ENCODE results near the gene SUGT1.
"Not testable (repeated sequence)": the region's sequence is repeated elsewhere in the genome, so short reads cannot be mapped to it uniquely, and the experiment has no call there.

SUGT1 gene

DNA sequence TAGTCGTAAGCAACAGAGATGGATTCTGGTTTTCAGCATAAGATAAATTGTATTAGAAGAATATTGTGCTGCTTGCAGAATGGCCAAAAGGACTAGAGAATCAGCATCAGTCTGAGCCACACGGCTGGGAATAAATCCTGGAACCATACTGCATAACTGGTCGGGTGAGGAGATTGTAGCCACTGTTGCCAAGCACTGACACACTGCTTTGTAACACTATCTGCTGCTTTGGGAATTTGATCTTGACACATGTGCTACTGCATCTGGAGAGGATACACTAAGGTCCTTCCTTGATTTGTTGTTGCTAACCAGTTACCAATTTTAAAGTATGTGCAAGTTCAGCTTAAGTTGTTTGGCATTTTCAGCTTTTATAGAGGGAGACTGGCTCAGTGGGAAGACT is 8.5 kb upstream of the SUGT1 start:
- no peaks in the 10 kb centered on the region for H3K27me3 Mint-ChIP-seq
- H3K4me1 Mint-ChIP-seq = no peaks in the 10 kb centered on the region
- H3K27ac Mint-ChIP-seq = no peak overlapping the region
- no peak overlapping the region for H3K4me3 Mint-ChIP-seq
- ATAC-seq (no peak), DNase-seq (no peak)
- H3K9me3 Mint-ChIP-seq = no peaks in the 10 kb centered on the region
- H3K36me3 Mint-ChIP-seq (ENCODE audit: low read depth) = peaks cover 35% of the 10 kb centered on the region

DNA sequence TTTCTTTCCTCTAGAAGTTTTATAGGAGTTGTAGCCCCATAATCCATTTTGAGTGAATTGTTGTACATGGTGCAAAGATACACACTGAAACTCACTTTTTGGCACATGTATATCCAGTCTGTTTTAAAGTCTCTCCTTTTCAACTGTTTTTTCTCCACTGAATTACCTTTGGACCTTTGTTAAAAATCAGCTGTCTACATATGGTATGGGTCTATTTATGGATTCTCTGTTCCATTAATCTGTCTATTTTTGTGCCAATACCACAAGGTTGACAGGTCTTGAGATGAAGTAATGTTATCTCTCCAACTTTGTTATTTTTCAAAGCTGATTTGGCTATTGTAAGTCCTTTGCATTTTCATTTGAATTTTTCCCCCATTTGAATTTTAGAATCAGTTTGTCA is 5.7 kb upstream of the SUGT1 start:
- DNase-seq (no peak), ATAC-seq (no peak)
- no peak overlapping the region for H3K4me3 Mint-ChIP-seq
- no peaks in the 10 kb centered on the region for H3K27me3 Mint-ChIP-seq
- H3K36me3 Mint-ChIP-seq (ENCODE audit: low read depth) = peaks cover 25% of the 10 kb centered on the region
- no peak overlapping the region for H3K27ac Mint-ChIP-seq
- peaks cover 11% of the 10 kb centered on the region for H3K4me1 Mint-ChIP-seq
- no peaks in the 10 kb centered on the region for H3K9me3 Mint-ChIP-seq

DNA sequence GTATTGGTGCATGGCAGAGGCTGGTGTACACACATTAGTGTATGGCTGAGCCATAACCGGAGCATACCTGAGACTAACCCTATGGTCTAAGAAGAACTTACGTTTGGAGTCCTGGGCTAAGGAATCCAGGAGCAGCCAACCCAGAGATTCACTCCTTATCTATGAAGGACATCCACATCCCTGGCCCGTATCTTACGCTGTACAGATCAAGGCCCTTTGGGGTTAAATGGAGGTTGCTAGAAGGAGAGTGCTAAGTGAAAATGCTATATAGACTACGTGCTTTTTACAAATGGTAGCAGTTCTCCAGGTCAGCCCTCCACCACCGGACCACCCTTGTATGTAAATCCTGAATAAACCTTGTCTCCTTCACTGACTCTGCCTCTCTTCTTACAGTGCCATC is 1.9 kb upstream of the SUGT1 start:
- Mint-ChIP-seq H3K27me3 (no peaks in the 10 kb centered on the region), H3K4me3 (no peak overlapping the region), H3K27ac (no peak overlapping the region)

DNA sequence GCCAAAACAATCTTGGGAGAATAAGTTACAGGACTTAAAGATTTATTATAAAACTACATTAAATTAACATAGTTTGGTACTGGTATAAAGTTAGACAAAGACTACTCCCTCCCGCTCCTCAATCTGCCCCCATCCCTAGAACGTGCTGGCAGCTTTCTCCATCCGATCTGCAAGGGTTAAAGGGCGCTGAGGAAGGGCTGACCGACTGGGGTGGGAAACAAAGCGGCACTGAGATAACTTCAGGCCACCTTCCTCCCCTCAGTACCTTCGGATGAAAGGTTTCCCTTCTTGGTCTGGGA is 790 bp upstream of the SUGT1 start:
- H3K27ac Mint-ChIP-seq = no peak overlapping the region
- H3K4me1 Mint-ChIP-seq = peaks cover 11% of the 10 kb centered on the region
- ATAC-seq (peak; percentile 30), DNase-seq (no peak)
- H3K4me3 Mint-ChIP-seq = no peak overlapping the region
- no peaks in the 10 kb centered on the region for H3K27me3 Mint-ChIP-seq
- H3K36me3 Mint-ChIP-seq (ENCODE audit: low read depth) = peaks cover 14% of the 10 kb centered on the region
- H3K9me3 Mint-ChIP-seq = no peaks in the 10 kb centered on the region

More for the DNA sequence above, 1.9 kb upstream of the SUGT1 start:
- peaks cover 11% of the 10 kb centered on the region for H3K4me1 Mint-ChIP-seq
- no peaks in the 10 kb centered on the region for H3K9me3 Mint-ChIP-seq
- no peak for DNase-seq
- ATAC-seq = no peak
- peaks cover 14% of the 10 kb centered on the region for H3K36me3 Mint-ChIP-seq (ENCODE audit: low read depth)

DNA sequence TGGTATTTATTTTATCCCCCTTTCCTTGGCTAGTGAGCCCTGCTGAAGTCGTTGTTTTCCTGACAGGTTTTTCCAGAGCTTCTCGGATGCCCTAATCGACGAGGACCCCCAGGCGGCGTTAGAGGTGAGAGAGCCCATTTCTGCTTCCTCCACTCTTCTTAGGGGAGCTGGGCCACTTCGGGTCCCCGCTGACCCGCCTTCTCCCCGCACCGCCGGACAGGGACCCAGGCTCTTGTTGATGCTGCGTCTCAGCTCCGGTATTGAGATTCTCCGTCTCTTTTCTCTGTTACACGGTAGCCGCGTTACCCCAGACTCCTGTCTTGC is 306 bp downstream of the SUGT1 start:
- H3K4me3 Mint-ChIP-seq = no peak overlapping the region
- peaks cover 14% of the 10 kb centered on the region for H3K36me3 Mint-ChIP-seq (ENCODE audit: low read depth)
- H3K9me3 Mint-ChIP-seq = no peaks in the 10 kb centered on the region
- ATAC-seq (peak; percentile 16), DNase-seq (no peak)
- peaks cover 11% of the 10 kb centered on the region for H3K4me1 Mint-ChIP-seq
- H3K27me3 Mint-ChIP-seq = no peaks in the 10 kb centered on the region
- no peak overlapping the region for H3K27ac Mint-ChIP-seq

DNA sequence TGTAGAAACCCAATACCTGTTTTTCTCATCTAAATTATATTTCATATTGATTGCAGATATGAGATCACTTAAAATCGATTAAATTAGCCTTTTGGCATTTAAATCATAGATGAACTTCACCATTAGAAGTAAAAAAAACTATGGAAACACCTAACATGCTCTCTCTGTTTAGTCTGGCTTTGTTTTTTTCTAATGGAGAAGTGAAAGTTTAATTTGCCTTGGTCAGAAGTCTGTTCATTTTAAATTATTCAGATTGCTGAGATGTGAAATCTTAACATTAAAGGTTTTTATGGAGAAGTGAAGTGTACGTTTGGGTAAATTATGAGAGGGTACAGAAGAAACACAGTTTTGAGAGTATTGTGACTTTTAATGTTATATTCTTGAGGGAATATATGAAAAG is 6.7 kb downstream of the SUGT1 start:
- Mint-ChIP-seq H3K4me3 (no peak overlapping the region), H3K36me3 (ENCODE audit: low read depth) (peaks cover 31% of the 10 kb centered on the region), H3K27me3 (no peaks in the 10 kb centered on the region), H3K4me1 (peaks cover 4% of the 10 kb centered on the region), H3K27ac (no peak overlapping the region), H3K9me3 (no peaks in the 10 kb centered on the region)
- ATAC-seq (no peak), DNase-seq (no peak)

DNA sequence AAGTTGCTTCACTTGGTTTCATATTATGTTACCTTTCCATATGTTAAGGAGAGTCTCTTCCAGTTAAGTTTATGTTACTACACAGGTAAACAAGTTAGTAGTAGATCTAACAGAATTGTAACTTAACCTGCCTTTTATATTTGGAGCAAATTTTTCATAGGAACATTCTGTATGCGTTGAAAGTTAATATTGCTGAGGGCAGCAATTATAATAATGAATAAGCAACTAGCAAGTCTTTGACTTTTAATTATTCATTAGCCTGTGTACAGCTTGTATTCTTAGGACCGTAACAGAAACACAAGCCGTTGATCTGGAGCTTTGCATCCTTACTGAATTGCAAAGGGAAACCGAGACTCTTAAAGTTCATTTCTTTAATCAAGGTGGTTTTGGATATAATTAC is 11.6 kb downstream of the SUGT1 start:
- no peak overlapping the region for H3K4me3 Mint-ChIP-seq
- H3K27ac Mint-ChIP-seq = no peak overlapping the region
- peaks cover 62% of the 10 kb centered on the region for H3K36me3 Mint-ChIP-seq (ENCODE audit: low read depth)

DNA sequence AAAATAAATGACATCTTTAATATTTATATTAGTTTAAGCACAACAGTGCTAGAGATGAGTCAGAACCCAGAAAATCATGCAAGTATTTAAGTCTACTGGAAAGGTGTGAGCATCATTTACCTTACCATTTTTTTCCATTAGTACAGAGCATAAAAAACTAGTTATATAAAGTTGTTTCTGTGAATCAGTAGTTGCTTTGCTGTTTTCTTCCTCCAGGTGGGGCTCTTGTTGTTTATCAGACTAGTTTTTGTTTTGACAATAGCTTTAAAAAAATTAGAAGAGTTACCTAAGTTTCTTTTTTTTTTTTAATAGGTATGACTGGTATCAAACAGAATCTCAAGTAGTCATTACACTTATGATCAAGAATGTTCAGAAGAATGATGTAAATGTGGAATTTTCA is 12.7 kb downstream of the SUGT1 start:
- Mint-ChIP-seq H3K36me3 (ENCODE audit: low read depth) (peaks cover 64% of the 10 kb centered on the region), H3K4me3 (no peak overlapping the region), H3K27ac (no peak overlapping the region), H3K27me3 (no peaks in the 10 kb centered on the region), H3K4me1 (peaks cover 2% of the 10 kb centered on the region), H3K9me3 (no peaks in the 10 kb centered on the region)
- ATAC-seq (no peak), DNase-seq (no peak)

More for the DNA sequence above, 11.6 kb downstream of the SUGT1 start:
- H3K9me3 Mint-ChIP-seq = no peaks in the 10 kb centered on the region
- DNase-seq (no peak), ATAC-seq (no peak)
- H3K27me3 Mint-ChIP-seq = no peaks in the 10 kb centered on the region
- H3K4me1 Mint-ChIP-seq = peaks cover 6% of the 10 kb centered on the region

DNA sequence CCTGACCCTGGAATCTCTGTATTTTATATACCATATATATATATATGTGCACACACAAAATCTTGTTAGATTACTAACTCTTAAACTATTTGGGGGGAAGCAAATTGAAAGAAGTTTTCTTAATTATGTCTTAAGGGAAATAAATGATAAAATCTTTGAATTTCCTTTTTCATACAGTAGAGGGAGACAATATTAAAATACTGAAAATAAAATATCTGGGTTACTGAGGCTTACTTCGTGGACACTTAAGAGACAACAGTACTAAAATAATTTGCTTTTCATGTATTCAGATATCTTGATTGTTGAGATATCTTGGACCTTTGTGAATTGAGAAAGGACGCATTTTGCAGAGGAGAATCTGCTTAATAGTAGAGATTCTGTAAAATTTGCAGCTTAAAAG is 17.0 kb downstream of the SUGT1 start:
- Mint-ChIP-seq H3K27me3 (no peaks in the 10 kb centered on the region), H3K36me3 (ENCODE audit: low read depth) (peaks cover 43% of the 10 kb centered on the region), H3K27ac (no peak overlapping the region), H3K4me1 (peaks cover 2% of the 10 kb centered on the region), H3K9me3 (no peaks in the 10 kb centered on the region), H3K4me3 (no peak overlapping the region)
- DNase-seq = no peak
- no peak for ATAC-seq

DNA sequence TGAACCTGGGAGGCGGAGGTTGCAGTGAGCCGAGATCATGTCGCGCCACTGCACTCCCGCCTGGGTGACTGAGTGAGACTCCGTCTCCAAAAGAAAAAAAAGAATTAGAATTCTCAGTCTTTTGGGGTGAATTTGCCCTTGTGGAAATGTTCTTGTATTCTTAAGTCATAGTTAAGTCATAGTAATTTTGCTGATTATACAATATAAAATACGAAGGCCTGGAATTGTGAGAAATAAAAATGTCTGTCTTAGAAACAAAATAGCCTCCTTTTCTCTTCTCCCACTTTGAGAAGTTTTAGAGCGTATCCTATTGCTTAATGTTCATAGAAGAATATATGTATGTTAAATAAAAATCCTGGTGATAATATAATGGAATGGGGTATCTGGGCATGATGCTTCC is 18.1 kb downstream of the SUGT1 start:
- Mint-ChIP-seq H3K4me3 (no peak overlapping the region), H3K9me3 (no peaks in the 10 kb centered on the region), H3K27me3 (no peaks in the 10 kb centered on the region), H3K27ac (no peak overlapping the region), H3K36me3 (ENCODE audit: low read depth) (peaks cover 42% of the 10 kb centered on the region), H3K4me1 (peaks cover 2% of the 10 kb centered on the region)
- ATAC-seq (no peak), DNase-seq (no peak)

DNA sequence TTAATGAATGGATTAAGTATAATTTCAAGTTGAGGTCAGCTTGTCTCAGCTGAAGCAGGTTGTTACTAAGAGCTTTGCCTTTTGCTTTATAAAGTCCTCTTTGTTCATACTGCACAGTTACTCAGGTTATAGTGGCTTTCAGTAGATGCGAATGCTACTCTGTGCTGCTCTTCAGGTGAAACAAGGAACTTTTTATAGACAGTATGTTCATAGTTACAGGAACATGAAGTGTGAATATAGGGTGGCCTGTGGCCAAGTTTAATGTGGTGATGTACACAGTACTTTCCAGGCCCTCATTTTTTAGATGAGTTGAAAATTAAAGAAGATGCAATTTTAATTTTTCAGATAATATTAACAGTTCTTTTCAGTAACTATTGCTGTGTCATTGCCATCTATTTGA is 20.8 kb downstream of the SUGT1 start:
- no peak for DNase-seq
- no peaks in the 10 kb centered on the region for H3K4me1 Mint-ChIP-seq
- peaks cover 38% of the 10 kb centered on the region for H3K36me3 Mint-ChIP-seq (ENCODE audit: low read depth)
- no peaks in the 10 kb centered on the region for H3K27me3 Mint-ChIP-seq
- no peak overlapping the region for H3K27ac Mint-ChIP-seq
- H3K4me3 Mint-ChIP-seq = no peak overlapping the region
- no peak for ATAC-seq
- H3K9me3 Mint-ChIP-seq = no peaks in the 10 kb centered on the region

DNA sequence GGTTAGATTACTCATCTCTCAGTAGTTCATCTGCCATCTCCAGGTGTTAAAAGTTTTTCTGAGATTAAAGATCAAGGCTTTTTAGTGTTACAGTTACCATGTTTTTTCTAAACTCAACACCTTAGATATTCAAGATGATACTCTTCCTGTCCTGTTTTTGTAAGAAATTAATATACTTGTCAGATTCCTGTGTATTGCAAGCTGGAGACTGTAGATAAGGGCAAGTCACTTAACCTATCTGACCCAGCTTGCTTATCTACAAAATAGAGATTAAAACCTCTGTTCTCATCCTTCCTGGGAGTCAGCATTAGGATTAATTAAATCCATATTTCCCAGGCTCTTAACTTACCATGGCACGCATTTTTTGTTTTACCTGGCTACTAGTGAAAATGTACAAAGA is 25.2 kb downstream of the SUGT1 start:
- Mint-ChIP-seq H3K4me1 (no peaks in the 10 kb centered on the region), H3K4me3 (no peak overlapping the region), H3K9me3 (no peaks in the 10 kb centered on the region), H3K27ac (no peak overlapping the region), H3K36me3 (ENCODE audit: low read depth) (peaks cover 39% of the 10 kb centered on the region), H3K27me3 (no peaks in the 10 kb centered on the region)
- DNase-seq (no peak), ATAC-seq (no peak)

DNA sequence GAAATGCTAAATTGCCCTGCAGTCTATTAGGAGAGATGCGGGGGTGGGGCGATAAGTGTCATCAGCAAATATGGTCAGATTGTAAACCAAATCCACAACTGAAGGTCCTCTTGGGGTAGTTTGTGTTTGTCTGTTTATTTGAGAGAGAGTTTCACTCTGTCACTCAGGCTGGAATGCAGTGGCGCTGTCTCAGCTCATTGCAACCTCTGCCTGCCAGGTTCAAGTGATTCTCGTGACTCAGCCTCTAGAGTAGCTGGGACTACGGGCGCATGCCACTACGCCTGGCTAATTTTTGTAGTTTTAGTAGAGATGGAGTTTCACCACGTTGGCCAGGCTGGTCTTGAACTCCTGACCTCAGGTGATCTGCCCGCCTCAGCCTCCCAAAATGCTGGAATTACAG is 33.2 kb downstream of the SUGT1 start:
- not testable (repeated sequence) for H3K4me1 Mint-ChIP-seq, DNase-seq, ATAC-seq, H3K27ac Mint-ChIP-seq, H3K9me3 Mint-ChIP-seq, H3K4me3 Mint-ChIP-seq, H3K27me3 Mint-ChIP-seq
- H3K36me3 Mint-ChIP-seq (ENCODE audit: low read depth) = peaks cover 49% of the 10 kb centered on the region

DNA sequence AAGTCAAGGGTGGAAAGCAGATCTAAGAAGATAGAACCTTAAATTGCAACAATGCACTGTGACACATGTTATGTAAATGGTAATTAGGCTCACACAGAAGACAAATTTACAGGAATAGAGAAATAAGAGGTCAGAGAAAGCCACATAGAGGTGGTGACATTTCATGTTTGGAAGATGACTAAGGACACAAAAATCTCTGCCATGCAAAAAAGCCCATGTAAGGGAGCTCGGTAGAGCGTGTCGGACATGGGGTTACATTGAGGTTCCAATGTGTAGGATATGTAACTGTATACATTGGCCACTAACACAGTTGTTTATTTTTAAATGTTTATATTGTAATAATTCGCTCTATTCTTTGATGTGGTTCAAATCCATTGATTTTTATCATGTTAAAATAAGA is 33.7 kb downstream of the SUGT1 start:
- H3K27me3 Mint-ChIP-seq = no peaks in the 10 kb centered on the region
- no peaks in the 10 kb centered on the region for H3K4me1 Mint-ChIP-seq
- H3K27ac Mint-ChIP-seq = no peak overlapping the region
- peak; percentile 40 for ATAC-seq
- H3K36me3 Mint-ChIP-seq (ENCODE audit: low read depth) = peaks cover 49% of the 10 kb centered on the region
- H3K4me3 Mint-ChIP-seq = no peak overlapping the region
- no peaks in the 10 kb centered on the region for H3K9me3 Mint-ChIP-seq
- no peak for DNase-seq

DNA sequence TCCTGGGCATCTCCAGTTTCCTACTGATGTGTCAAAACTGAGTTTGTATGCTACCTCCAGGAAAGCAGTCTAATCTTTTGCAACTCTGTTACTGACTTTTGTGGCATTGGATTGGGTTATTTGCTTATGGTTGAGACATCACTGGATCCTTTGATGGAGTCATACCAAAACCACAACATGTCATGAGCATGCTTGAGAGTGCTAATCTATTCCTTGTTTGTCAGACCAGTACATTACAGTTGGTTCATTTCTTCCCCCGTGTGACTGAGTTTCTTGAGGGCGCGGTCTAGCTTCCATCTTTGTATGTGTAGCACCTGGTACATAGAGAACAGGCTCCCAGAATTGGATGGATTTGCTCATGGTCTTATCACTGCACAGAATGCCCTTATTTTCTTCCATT is 43.2 kb downstream of the SUGT1 start:
- no peak overlapping the region for H3K4me3 Mint-ChIP-seq
- no peak for DNase-seq
- H3K27me3 Mint-ChIP-seq = no peaks in the 10 kb centered on the region
- H3K36me3 Mint-ChIP-seq (ENCODE audit: low read depth) = peaks cover 8% of the 10 kb centered on the region
- peak; percentile 90 for ATAC-seq
- no peaks in the 10 kb centered on the region for H3K9me3 Mint-ChIP-seq
- H3K27ac Mint-ChIP-seq = no peak overlapping the region
- H3K4me1 Mint-ChIP-seq = peaks cover 9% of the 10 kb centered on the region

DNA sequence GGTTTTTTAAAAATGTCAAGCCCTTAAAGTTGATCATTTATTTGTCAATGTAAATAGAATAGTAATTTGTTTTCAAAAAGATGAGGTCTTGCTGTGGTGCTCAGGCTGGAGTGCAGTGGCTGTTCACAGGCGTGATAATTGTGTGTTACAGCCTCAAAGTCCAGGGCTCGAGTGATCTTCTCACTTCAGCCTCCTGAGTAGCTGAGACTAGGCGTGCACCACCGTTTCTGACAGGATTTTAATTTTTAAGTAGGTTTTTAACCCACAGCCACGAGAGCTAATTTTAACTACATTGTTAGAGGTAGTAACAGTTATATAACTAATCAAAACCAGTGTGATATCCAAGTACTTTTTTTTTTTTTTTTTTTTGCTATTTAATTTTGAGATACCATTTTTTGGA is 43.9 kb downstream of the SUGT1 start:
- no peak for ATAC-seq
- no peak overlapping the region for H3K27ac Mint-ChIP-seq
- H3K36me3 Mint-ChIP-seq (ENCODE audit: low read depth) = peaks cover 5% of the 10 kb centered on the region
- no peak overlapping the region for H3K4me3 Mint-ChIP-seq
- no peaks in the 10 kb centered on the region for H3K27me3 Mint-ChIP-seq
- DNase-seq = no peak
- peaks cover 9% of the 10 kb centered on the region for H3K4me1 Mint-ChIP-seq
- H3K9me3 Mint-ChIP-seq = no peaks in the 10 kb centered on the region
